Measurements from ENCODE around the gene JMJD1C.
"Not testable (repeated sequence)": the region's sequence is repeated elsewhere in the genome, so short reads cannot be mapped to it uniquely, and the experiment has no call there.

The JMJD1C gene

DNA sequence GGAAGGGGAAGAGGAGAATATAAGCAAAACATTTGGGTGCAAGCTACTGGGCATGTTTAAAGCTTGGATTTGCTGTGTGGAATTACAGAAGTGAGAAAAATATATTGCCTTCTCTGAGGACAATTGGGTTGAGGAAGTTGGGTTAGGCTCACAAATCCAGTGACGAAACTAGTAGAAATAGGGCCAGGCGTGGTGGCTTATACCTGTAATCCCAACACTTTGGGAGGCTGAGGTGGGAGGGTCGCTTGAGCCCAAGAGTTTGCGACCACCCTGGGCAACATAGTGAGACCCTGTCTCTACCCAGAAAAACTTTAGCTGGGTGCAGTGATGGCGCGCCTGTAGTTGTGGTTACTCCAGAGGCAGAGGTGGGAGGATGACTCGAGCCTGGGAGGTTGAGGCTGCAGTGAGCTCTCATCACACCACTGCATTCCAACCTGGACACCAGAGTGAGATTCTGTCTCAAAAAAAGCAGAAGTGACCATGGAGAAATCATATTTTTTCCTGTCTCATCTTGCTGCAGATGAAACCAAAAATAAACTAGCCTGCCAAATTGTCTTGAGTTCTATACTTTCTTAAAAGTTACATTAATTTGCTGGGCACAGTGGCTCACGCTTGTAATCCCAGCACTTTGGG lies 310.3 kb downstream of the JMJD1C start:
- no peak for DNase-seq

GRCh38 chr10:63154546-63155387 lies 311.0 kb downstream of the JMJD1C start:
- no peak for DNase-seq

DNA sequence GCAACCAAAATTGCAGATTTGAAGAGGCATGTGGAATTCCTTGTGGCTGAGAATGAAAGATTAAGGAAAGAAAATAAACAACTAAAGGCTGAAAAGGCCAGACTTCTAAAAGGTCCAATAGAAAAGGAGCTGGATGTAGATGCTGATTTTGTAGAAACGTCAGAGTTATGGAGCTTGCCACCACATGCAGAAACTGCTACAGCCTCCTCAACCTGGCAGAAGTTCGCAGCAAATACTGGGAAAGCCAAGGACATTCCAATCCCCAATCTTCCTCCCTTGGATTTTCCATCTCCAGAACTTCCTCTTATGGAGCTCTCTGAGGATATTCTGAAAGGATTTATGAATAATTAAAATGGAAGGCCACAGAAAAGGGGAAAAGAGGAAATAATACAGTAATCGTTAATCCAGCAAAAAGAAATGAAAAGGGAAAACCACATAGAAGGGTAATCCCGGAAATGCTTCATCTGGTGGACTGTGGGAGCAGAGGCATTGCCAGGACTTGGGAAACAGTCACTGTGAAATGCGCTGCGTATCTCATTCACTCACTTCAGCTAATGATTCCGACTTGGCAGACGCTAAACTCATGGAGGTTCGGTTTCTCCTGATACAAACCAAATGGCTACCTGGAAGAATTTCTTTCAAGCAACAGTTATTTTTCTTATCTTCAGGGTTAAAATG lies 311.8 kb downstream of the JMJD1C start:
- not testable (repeated sequence) for DNase-seq

DNA sequence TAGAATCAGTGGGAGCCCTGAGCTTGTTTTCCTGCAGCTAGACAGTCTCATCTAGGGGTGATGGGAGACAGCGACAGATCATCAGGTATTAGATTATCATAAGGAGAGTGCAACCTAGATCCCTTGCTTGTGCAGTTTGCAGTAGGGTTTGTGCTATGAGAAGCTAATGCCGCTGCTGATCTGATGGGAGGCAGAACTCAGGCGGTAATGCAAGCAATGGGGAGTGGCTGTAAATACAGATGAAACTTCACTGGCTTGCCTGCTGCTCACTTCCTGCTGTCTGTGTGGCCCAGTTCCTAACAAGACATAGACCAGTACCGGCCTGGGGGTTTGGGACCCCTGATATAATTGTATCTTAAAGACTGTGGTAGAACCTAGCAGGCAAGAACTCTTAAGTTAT lies 315.0 kb downstream of the JMJD1C start:
- no peak for DNase-seq

DNA sequence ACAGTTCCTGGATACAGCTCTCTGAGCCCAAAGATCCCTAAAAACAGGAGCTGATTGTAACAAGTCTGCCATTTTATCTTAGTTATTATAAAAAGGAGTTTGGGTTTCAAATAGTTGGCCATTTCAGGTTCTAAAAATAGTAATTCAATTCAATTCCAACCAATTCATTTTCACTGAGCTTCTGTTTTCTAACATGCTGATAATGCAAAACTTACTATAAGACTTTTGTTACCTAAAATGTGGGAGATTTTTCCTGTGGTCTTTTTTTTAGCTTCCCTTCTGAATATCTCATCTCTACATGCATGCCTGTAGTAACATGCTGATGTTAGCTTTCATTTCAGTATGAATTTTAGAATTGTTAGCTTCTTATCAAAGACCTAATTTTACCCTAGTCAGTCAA lies 319.3 kb downstream of the JMJD1C start:
- DNase-seq, result no peak

GRCh38 chr10:63145782-63146181 lies 320.0 kb downstream of the JMJD1C start:
- DNase-seq, result no peak

- DNase-seq, result no peak
These were observed 321.8 kb downstream of the JMJD1C start for GRCh38 chr10:63143987-63144386.

DNA sequence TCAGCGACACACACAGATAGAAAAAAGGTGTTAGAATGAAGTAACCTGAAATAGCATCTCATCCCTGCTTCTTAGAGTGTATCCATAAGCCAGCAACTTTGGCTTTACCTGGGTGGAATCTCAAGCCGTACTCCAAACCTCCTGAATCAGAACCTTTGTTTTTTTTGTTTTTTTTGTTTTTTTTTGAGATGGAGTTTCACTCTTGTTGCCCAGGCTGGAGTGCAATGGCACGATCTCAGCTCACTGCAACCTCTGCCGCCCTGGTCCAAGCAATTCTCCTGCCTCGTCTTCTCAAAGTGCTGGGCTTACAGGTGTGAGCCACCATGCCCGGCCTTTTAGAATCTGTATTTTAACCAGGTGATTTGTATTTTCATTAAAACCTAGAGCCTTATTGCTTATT lies 323.6 kb downstream of the JMJD1C start:
- DNase-seq, result no peak

GRCh38 chr10:63140077-63140476 lies 325.7 kb downstream of the JMJD1C start:
- no peak for DNase-seq

DNA sequence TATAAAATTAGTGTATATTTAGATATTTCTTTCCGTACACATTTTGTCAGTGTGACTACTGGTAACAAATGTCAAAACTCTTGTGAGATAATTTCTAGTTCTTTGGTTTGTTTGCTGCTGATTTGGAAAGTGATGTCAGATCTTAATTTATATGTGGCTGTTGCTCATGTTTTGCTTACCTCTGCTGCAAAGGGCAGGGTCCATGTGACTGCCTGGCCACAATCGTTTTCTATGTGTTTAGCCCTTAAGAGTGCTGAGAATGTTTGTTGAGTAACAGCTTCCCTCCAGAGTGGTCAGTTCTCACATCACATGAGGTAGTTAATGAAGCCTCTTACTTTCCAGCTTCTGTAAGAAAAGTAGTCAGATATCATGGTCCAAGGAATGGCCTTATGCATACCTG lies 328.5 kb downstream of the JMJD1C start:
- no peak for DNase-seq

- no peak for DNase-seq
These were observed 331.8 kb downstream of the JMJD1C start for GRCh38 chr10:63133821-63134557.

DNA sequence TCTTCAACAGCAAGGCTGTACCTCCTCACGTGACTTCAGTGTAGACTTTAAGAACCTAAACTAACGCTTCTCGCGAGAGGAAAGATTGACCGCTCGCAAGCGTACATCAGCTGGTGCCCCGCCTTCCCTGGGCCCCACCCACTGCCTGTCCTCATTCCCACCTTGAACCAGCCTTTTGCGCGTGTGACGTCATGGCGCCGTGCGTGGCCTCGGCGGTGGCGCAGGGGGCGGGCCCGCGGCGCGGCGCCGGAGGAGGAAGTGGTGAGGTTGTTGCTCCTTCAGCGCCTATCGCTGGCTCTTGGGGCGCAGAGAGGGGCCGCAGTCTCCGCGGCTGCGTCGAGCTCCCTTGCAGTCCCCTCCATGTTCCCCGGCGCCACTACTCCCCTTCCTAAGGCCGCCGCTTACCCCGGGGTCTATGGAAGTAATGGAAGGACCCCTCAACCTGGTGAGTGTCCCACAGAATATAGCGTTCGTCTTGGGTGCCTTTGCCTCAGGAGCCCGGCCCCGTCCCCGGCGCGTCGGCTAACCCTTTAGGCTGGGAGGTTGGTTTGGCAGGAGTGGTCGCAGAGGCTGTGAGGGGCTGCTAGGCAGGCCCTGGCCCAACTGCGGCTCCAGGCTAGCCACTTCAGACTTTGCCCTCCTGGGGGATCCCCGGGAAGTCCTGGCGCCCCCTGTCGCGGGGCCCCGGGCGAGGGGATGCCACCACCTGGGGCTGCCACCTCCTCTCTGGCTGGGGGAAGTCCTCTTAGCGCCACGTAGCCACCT lies 332.5 kb downstream of the JMJD1C start, which contains the start of gene NRBF2:
NRBF2 (plus strand) TSS at position 273 of the 765 bp plus-strand sequence; CDS start at position 416, 143 bp downstream.
- DNase-seq, result peak; percentile 97

- DNase-seq, result no peak
These were observed 333.1 kb downstream of the JMJD1C start for GRCh38 chr10:63132651-63133055.

- DNase-seq, result no peak
These were observed 335.9 kb downstream of the JMJD1C start for GRCh38 chr10:63129888-63130287.

- DNase-seq, result no peak
These were observed 337.3 kb downstream of the JMJD1C start for GRCh38 chr10:63128443-63128842.

DNA sequence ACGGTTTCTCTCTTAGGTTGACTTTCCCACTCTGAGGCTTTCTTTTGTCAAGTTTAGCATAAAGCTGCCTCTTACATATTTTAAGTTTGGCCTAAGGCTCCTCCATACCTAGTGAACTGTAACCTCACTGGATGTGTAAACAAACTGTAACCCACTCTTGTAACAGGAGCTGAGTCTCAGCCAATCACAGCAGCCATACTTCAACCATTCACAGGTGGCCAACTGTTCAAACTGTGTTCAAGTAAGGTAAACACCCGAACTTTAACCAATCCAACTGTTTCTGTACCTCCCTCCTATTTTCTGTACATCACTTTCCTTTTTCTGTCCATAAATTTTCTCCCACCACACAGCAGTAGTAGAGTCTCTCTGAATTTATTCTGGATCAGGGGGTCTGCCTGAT lies 340.3 kb downstream of the JMJD1C start:
- no peak for DNase-seq

DNA sequence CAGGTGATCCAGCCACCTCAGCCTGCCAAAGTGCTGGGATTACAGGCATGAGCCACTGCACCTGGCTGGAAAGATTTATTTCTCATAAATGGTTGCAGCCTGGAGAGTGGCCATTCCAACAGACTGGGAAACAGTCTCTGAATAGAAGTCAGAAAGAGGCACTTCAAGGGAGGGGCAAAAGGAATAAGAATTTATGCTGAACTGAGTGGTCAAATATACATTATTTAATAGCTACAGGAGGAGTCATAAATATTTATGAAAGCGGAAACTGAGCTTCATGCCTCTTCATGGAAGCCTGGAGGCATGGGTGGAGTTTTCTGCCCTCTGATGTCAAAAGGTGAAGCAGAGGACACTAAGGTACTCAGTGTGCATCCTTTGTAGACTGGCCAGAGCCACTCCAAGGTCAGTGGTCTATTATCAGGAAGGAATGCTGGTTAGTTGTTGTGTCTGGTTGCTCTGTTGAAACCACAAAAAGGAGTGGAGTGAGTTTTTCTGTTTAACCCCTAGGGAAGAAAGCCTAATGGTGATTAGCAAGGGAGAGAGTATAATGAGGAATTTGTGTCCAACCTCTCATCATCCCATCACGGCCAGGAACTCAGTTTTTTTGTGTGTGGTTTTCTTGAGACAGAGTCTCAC lies 341.9 kb downstream of the JMJD1C start:
- DNase-seq, result no peak

DNA sequence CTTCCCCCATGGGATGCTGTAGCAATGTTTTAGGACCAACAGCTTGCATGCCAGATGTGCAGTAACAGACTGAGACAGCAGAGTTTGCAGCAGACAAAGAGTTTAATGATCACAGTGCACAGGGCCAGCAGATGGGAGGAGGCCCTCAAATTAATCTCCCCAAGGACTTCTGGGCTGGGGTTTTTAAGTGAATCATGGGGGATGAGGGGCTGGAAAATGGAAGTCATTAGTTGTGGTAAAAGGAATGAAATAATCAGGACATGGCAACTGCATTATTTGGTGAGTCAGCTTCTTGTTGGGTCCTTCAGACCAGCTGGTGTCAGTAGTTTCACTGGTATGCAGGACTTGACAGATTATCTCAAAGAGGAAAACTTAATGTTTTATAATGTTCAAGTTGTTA lies 345.2 kb downstream of the JMJD1C start:
- no peak for DNase-seq

DNA sequence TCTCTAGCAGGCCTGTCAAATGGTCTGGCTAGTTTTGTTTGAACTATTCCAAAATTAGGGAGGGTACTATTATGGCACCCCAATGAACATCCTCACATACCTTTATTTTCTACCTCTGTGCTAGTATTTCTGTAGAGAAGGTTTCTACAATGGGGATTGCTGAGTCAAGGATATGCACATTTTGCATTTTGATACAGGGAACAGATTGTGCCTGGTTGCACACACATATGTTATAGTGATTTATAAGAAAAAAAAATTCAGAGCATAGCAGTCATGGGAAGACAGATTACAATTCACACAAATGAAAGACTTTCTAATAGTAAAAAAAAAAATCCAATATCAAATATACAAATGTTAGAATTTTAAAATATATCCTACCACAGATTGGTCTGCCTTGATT lies 346.7 kb downstream of the JMJD1C start:
- no peak for DNase-seq

Data from activated naive CD4-positive, alpha-beta T cell treated with anti-CD3 and anti-CD28 coated beads, Interleukin-2, amount 50 U/mL, for 16 hours (primary cell).